H9 (cell line): Measurements from ENCODE around the gene TSC1. TPM values are rescaled to one million over a fixed set of nuclear protein-coding genes. Genes with fewer than 3 reads are reported as not detected.

Experiments used
- DNase-seq: peaks from one replicate; pipeline ENCODE4 v3.0.0-alpha.2; 2017
- H2AFZ ChIP-seq: one replicate; pipeline ENCODE4 v1.6.1; 2013; ENCODE audit warnings: mild to moderate bottlenecking, low read length, control low read depth, moderate library complexity
- H2AK5ac ChIP-seq: 2 replicates; pipeline ENCODE4 v1.6.1; 2013; ENCODE audit warnings: low read length, control low read depth, mixed read lengths; ENCODE audit not compliant: insufficient read length
- H2BK120ac ChIP-seq: one replicate; pipeline ENCODE4 v1.6.1; 2013; ENCODE audit warnings: low read depth, mild to moderate bottlenecking, low read length, control low read depth, inconsistent platforms; ENCODE audit not compliant: poor library complexity, severe bottlenecking
- H2BK12ac ChIP-seq: 2 replicates; pipeline ENCODE4 v1.6.1; 2013; ENCODE audit warnings: low read length, control low read depth, mixed read lengths, low read depth; ENCODE audit not compliant: insufficient read length
- H2BK15ac ChIP-seq: 2 replicates; pipeline ENCODE4 v1.6.1; 2013; ENCODE audit warnings: low read depth, low read length, control low read depth
- H2BK20ac ChIP-seq: one replicate; pipeline ENCODE4 v1.6.1; 2013; ENCODE audit warnings: low read depth, mild to moderate bottlenecking, low read length, control low read depth, inconsistent platforms; ENCODE audit not compliant: poor library complexity, severe bottlenecking
- H2BK5ac ChIP-seq: 2 replicates; pipeline ENCODE4 v1.6.1; 2013; ENCODE audit warnings: low read length, control low read depth, mixed read lengths; ENCODE audit not compliant: insufficient read length
- H3K14ac ChIP-seq: 2 replicates; pipeline ENCODE4 v1.6.1; 2013; ENCODE audit warnings: low read length, control low read depth; ENCODE audit not compliant: insufficient read depth
- H3K18ac ChIP-seq: 2 replicates; pipeline ENCODE4 v1.6.1; 2013; ENCODE audit warnings: low read depth, mild to moderate bottlenecking, mixed read lengths, low read length, control low read depth; ENCODE audit not compliant: insufficient read length
- H3K23ac ChIP-seq: 2 replicates; pipeline ENCODE4 v1.6.1; 2013; ENCODE audit warnings: low read length, control low read depth, mixed read lengths, low read depth; ENCODE audit not compliant: insufficient read length
- H3K23me2 ChIP-seq: 2 replicates; pipeline ENCODE4 v1.6.1; 2013; ENCODE audit warnings: low read depth, mild to moderate bottlenecking, mixed read lengths, low read length, control low read depth; ENCODE audit not compliant: insufficient read length, poor library complexity, severe bottlenecking
- H3K27ac ChIP-seq: 2 replicates; pipeline ENCODE4 v1.5.1; 2013; ENCODE audit warnings: low read length, control low read depth, mixed read lengths, low read depth; ENCODE audit not compliant: insufficient read length
- H3K27me3 ChIP-seq: 2 replicates; pipeline ENCODE4 v1.6.1; 2013; ENCODE audit warnings: low read length, control low read depth, inconsistent platforms; ENCODE audit not compliant: insufficient read depth
- H3K4ac ChIP-seq: 2 replicates; pipeline ENCODE4 v1.6.1; 2013; ENCODE audit warnings: low read depth, mild to moderate bottlenecking, control low read depth, inconsistent platforms, low read length, moderate library complexity
- H3K4me1 ChIP-seq: 2 replicates; pipeline ENCODE4 v1.6.1; 2013; ENCODE audit warnings: low read length, control low read depth, inconsistent platforms; ENCODE audit not compliant: insufficient read depth
- H3K4me2 ChIP-seq: 2 replicates; pipeline ENCODE4 v1.6.1; 2013; ENCODE audit warnings: low read length, control low read depth, mixed read lengths; ENCODE audit not compliant: insufficient read length, insufficient read depth
- H3K56ac ChIP-seq: 2 replicates; pipeline ENCODE4 v1.6.1; 2013; ENCODE audit warnings: low read depth, mild to moderate bottlenecking, mixed read lengths, low read length, control low read depth; ENCODE audit not compliant: insufficient read length
- H3K79me1 ChIP-seq: 2 replicates; pipeline ENCODE4 v1.6.1; 2013; ENCODE audit warnings: low read depth, mild to moderate bottlenecking, moderate library complexity, low read length, control low read depth, inconsistent platforms; ENCODE audit not compliant: insufficient read depth, poor library complexity, severe bottlenecking
- H3K79me2 ChIP-seq: 2 replicates; pipeline ENCODE4 v1.6.1; 2013; ENCODE audit warnings: low read length, control low read depth, inconsistent platforms; ENCODE audit not compliant: insufficient read depth
- H3K9ac ChIP-seq: 2 replicates; pipeline ENCODE4 v1.6.1; 2013; ENCODE audit warnings: low read length, control low read depth, mixed read lengths; ENCODE audit not compliant: insufficient read length; ENCODE audit errors: extremely low read depth
- H3K9me3 ChIP-seq: one replicate; pipeline ENCODE4 v1.6.1; 2013; ENCODE audit warnings: low read depth, low read length, inconsistent platforms; ENCODE audit not compliant: control insufficient read depth
- H3T11ph ChIP-seq: one replicate; pipeline ENCODE4 v1.6.1; 2013; ENCODE audit warnings: mild to moderate bottlenecking, low read length, control low read depth, inconsistent platforms
- H4K20me1 ChIP-seq: one replicate; pipeline ENCODE4 v1.6.1; 2013; ENCODE audit not compliant: control insufficient read depth, insufficient read length, insufficient read depth
- H4K5ac ChIP-seq: 2 replicates; pipeline ENCODE4 v1.6.1; 2013; ENCODE audit warnings: low read depth, mild to moderate bottlenecking, mixed read lengths, low read length, control low read depth; ENCODE audit not compliant: insufficient read length
- H4K8ac ChIP-seq: replicated peaks from 2 replicates; pipeline ENCODE4 v1.6.1; 2013; ENCODE audit warnings: low read length, control low read depth, mixed read lengths, low read depth; ENCODE audit not compliant: insufficient read length
- H4K91ac ChIP-seq: 2 replicates; pipeline ENCODE4 v1.6.1; 2013; ENCODE audit warnings: low read depth, mild to moderate bottlenecking, moderate library complexity, mixed read lengths, low read length, control low read depth; ENCODE audit not compliant: insufficient read length
- H3K27ac Mint-ChIP-seq, 3 experiments: 2 replicates in 2 of 3; 3 replicates in 1 of 3; pipeline ENCODE4 v1.8.0; 2020 to 2021; ENCODE audit warnings: mixed read lengths in 3 of 3, mild to moderate bottlenecking in 1 of 3, moderate library complexity in 1 of 3
- H3K27me3 Mint-ChIP-seq: 2 replicates; pipeline ENCODE4 v1.8.0; 2021; ENCODE audit warnings: low read depth, mild to moderate bottlenecking, moderate library complexity, mixed read lengths
- H3K36me3 Mint-ChIP-seq, 3 experiments: 2 replicates in 2 of 3; 3 replicates in 1 of 3; pipeline ENCODE4 v1.8.0; 2020 to 2021; ENCODE audit warnings: low read depth in 3 of 3, mixed read lengths in 3 of 3; ENCODE audit not compliant: insufficient read depth in 1 of 3
- H3K4me1 Mint-ChIP-seq, 2 experiments: 2 replicates each; pipeline ENCODE4 v1.8.0; 2020; ENCODE audit warnings: mixed read lengths in 2 of 2
- H3K4me3 Mint-ChIP-seq, 2 experiments: 2 replicates in 1 of 2; 3 replicates in 1 of 2; pipeline ENCODE4 v1.8.0; 2020 to 2021; ENCODE audit warnings: mild to moderate bottlenecking in 2 of 2, mixed read lengths in 2 of 2, moderate library complexity in 1 of 2
- H3K9me3 Mint-ChIP-seq, 2 experiments: 2 replicates in 1 of 2; 3 replicates in 1 of 2; pipeline ENCODE4 v1.8.0; 2020; ENCODE audit warnings: mild to moderate bottlenecking in 2 of 2, mixed read lengths in 2 of 2, moderate library complexity in 1 of 2
- CTCF ChIP-seq: fragments of 200-600 bp; sonication (generic); conservative IDR thresholded peaks from 3 replicates; pipeline ENCODE4 v1.8.0; 2021; ENCODE audit warnings: antibody characterized with exemption, mild to moderate bottlenecking
- WGBS: extraction: QIAGEN DNeasy Blood & Tissue Kit; methylation state at CpG from one replicate; pipeline ENCODE4 v1.1.7; 2013; ENCODE audit warnings: missing lambda C conversion rate, low lambda C conversion rate, mixed read lengths; ENCODE audit not compliant: insufficient read length; ENCODE audit errors: extremely low coverage; 5-methylcytosine and 5-hydroxymethylcytosine counted together
- total RNA-seq: library from RNA; stranded (reverse); gene quantifications from 2 replicates; pipeline ENCODE4 v1.2.1, GENCODE V29; 2021

TSC1 gene
- total RNA-seq, 1 experiment from 2014 or later: 32.7 TPM

- Histone ChIP-seq H2BK120ac (no peak overlapping the region), H2BK20ac (no peak overlapping the region), H2BK12ac (no peak overlapping the region), H4K5ac (no peak overlapping the region), H3K79me1 (no peaks in the 10 kb centered on the region), H4K8ac (no peak overlapping the region), H3K14ac (no peak overlapping the region), H3K27me3 (no peaks in the 10 kb centered on the region), H3K23me2 (no peaks in the 10 kb centered on the region), H2BK5ac (no peak overlapping the region), H3T11ph (no peak overlapping the region), H3K4me2 (no peak overlapping the region), H2BK15ac (no peak overlapping the region), H2AFZ (no peak overlapping the region), H3K27ac (no peak overlapping the region), H3K23ac (no peak overlapping the region), H3K4me1 (no peaks in the 10 kb centered on the region), H4K20me1 (no peaks in the 10 kb centered on the region), H3K79me2 (no peaks in the 10 kb centered on the region), H3K18ac (no peak overlapping the region), H3K4ac (no peak overlapping the region), H4K91ac (no peak overlapping the region), H3K56ac (no peak overlapping the region), H2AK5ac (no peak overlapping the region), H3K9ac (no peak overlapping the region), H3K9me3 (no peaks in the 10 kb centered on the region)
- no CpG with 5 or more reads among the region's 13 CpGs for WGBS
- no peaks in the 10 kb centered on the region for H3K27me3 Mint-ChIP-seq
- no peak overlapping the region for H3K4me3 Mint-ChIP-seq
- H3K4me1 Mint-ChIP-seq: peaks cover 3 to 4% of the 10 kb centered on the region in 2 experiments; a peak in 2 of 4 replicates
- TF ChIP-seq CTCF: no peak
- H3K9me3 Mint-ChIP-seq: no peaks in the 10 kb centered on the region
- no peak for DNase-seq
- H3K27ac Mint-ChIP-seq: no peak overlapping the region
- peaks cover 10 to 59% (median 43%) of the 10 kb centered on the region in 3 experiments for H3K36me3 Mint-ChIP-seq
Measured at GRCh38 chr9:132896264-132896663, 48.2 kb downstream of the TSC1 start.
